ENCODE results near the gene PALD1. TPM values are rescaled to one million over a fixed set of nuclear protein-coding genes. Genes with fewer than 3 reads are reported as not detected.
A peak's percentile ranks its signal among the peaks of the same experiment; 100 is the strongest.

PALD1 gene
- total RNA-seq, 4 donors from 2014 or later, result 10.7 to 28.2 (median 14.0) TPM

DNA sequence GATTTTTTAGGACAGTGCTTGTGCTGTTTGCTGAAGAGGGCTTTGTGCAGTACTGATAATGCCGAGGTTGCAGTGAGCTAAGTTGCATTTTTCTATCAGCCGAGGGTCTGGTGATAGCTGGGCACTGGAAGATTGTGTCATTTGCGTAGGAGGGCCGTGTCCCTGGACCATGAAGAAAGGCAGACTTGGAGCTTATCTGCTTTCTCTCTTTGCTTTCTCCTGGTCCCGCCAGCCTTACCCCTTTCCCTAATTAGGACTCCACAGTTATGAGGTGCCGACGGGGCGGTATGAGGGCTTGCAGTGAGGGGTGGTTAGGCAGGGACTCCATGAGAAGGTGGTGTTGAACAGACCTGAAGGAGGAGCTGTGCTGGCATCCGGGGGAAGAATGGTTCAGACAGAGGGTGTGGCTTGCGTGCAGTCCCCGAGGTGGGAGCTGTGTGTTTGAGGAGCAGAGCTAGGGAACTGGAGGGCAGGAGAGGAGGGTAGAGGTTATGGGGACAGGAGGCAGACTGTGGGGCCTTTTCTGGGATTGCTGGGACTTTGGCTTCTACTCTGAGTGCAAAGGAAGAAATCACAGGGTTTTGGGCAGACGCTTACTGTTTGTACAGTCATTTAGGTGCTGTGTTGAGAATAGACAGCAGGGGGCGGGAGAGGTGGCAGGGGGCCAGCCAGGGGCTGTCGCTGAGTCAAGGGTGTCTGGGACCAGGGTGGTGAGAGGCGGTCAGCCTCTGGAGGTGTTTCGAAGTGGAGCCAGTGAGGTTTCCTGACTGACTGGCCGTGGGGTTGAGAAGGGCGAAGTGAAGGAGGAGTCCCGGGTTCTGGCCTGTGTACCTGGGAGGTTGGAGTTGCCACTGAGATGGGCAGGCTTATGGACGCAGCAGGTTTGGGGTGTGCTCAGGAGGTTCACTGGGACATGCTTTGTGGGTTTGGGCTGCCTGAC lies 80.6 kb downstream of the PALD1 start:
- TF ChIP-seq, protein P1, sequence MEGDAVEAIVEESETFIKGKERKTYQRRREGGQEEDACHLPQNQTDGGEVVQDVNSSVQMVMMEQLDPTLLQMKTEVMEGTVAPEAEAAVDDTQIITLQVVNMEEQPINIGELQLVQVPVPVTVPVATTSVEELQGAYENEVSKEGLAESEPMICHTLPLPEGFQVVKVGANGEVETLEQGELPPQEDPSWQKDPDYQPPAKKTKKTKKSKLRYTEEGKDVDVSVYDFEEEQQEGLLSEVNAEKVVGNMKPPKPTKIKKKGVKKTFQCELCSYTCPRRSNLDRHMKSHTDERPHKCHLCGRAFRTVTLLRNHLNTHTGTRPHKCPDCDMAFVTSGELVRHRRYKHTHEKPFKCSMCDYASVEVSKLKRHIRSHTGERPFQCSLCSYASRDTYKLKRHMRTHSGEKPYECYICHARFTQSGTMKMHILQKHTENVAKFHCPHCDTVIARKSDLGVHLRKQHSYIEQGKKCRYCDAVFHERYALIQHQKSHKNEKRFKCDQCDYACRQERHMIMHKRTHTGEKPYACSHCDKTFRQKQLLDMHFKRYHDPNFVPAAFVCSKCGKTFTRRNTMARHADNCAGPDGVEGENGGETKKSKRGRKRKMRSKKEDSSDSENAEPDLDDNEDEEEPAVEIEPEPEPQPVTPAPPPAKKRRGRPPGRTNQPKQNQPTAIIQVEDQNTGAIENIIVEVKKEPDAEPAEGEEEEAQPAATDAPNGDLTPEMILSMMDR (IDR thresholded peaks at IDR 0.05), result peak in 4 of 6 experiments; percentile 42 to 73 (median 54)
- peak in 1 of 2 donors; percentile 10 for TF ChIP-seq POLR2A (IDR thresholded peaks at IDR 0.05)
- WGBS, 2 donors, result 43 to 44% methylated on average over 20 of the region's 20 CpGs
- Histone ChIP-seq H3K27ac (peak overlapping the region in 1 of 3 donors; percentile 20), H3K27me3 (no peaks in the 10 kb centered on the region), H3K4me1 (peaks cover 4 to 11% of the 10 kb centered on the region in 2 donors), H3K4me3 (replicated peaks in 1 of 3) (no peak overlapping the region), H3K36me3 (no peaks in the 10 kb centered on the region), H3K9me3 (no peaks in the 10 kb centered on the region)
- peak; percentile 76 to 78 for DNase-seq
- intact Hi-C loops (cut with DNase I), result no loop called here

DNA sequence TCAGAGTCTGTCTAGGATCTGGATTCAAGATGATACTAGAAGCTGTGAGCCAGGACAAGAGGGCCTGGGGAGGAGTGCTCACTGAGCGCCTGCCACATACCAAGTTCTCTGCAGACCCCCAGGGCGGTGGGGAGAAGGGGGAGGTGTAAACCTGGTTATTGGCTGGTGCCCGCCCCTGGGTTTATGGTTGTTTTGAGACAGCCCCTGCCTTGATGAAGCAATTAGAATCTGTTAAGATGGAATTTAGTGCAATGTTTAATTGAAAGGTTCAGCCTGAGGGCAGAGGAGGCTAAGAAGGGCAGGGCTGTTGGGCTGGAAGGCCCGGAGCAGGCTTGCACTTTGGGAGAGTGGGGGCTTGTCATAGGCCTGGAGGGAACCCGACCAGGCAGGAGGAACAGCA lies 81.3 kb downstream of the PALD1 start:
- Histone ChIP-seq H3K4me1 (peaks cover 4 to 11% of the 10 kb centered on the region in 2 donors), H3K27ac (no peak overlapping the region), H3K27me3 (no peaks in the 10 kb centered on the region), H3K36me3 (no peaks in the 10 kb centered on the region), H3K9me3 (no peaks in the 10 kb centered on the region), H3K4me3 (replicated peaks in 1 of 3) (no peak overlapping the region)
- intact Hi-C loops (cut with DNase I), result loop anchor here (5.0 kb wide), 2 partner anchors 202 to 322 kb away; no protein-coding TSS in a partner anchor
- 82 to 88% methylated on average over 5 of the region's 5 CpGs for WGBS, 2 donors
- no peak for TF ChIP-seq POLR2A (IDR thresholded peaks at IDR 0.05)
- TF ChIP-seq, protein P1 (IDR thresholded peaks at IDR 0.05), result no peak
- no peak for DNase-seq

DNA sequence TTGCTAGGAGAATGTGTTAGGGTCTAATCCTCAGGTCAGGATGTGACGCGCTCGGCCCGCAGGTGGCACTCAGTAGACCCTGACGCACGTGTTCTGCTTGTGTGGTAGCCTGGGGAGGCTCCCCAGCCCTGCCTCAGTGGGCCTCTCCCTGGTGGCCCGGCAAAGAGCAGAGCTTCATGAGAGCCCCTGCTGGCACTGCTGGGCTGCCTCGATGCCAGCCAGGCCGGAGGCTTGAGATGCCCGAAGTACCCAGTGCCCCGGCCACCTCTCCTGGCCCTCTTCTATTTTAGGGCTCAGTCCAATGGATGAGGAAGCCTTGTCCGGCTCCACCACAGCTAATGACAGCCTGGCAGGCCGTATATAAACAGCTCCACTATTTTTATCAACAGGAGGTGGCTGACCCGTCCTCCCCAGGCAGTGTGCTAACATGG lies 82.0 kb downstream of the PALD1 start:
- Histone ChIP-seq H3K4me1 (peaks cover 4 to 11% of the 10 kb centered on the region in 2 donors), H3K27me3 (no peaks in the 10 kb centered on the region), H3K4me3 (replicated peaks in 1 of 3) (no peak overlapping the region), H3K9me3 (no peaks in the 10 kb centered on the region), H3K36me3 (no peaks in the 10 kb centered on the region), H3K27ac (no peak overlapping the region)
- TF ChIP-seq, protein P1 (IDR thresholded peaks at IDR 0.05), result no peak
- no peak for TF ChIP-seq POLR2A (IDR thresholded peaks at IDR 0.05)
- WGBS, 2 donors, result 90 to 93% methylated on average over 9 of the region's 14 CpGs
- no peak for DNase-seq
- intact Hi-C loops (cut with DNase I), result loop anchor here (5.0 kb wide), 2 partner anchors 202 to 322 kb away; no protein-coding TSS in a partner anchor

DNA sequence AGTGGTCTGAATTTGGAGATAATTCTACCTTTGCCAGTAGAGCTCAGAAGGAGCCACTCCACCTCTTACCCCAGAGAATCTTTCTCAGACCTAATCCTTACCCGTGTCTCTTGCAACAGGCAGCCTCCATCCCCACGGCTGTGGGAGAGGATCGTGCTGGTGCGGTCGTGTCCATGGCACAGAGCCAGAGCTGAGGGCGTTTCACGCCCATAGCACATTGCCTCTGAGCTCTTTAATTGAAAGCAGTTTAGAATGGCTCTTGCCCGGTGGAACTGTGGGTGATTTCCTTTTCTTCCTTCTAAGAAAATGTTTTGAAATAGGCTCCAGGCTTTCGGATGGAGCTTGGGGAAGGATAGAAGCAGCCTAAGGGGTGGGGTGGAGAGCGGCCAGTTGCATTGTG lies 82.5 kb downstream of the PALD1 start:
- no peaks in the 10 kb centered on the region for H3K9me3 ChIP-seq
- peaks cover 4 to 11% of the 10 kb centered on the region in 2 donors for H3K4me1 ChIP-seq
- intact Hi-C loops (cut with DNase I), result loop anchor here (5.0 kb wide), 2 partner anchors 201 to 321 kb away; no protein-coding TSS in a partner anchor
- WGBS, 2 donors, result 69 to 76% methylated on average over 10 of the region's 10 CpGs
- H3K27ac ChIP-seq, result no peak overlapping the region
- H3K4me3 ChIP-seq (replicated peaks in 1 of 3), result no peak overlapping the region
- no peaks in the 10 kb centered on the region for H3K36me3 ChIP-seq
- TF ChIP-seq, protein P1 (IDR thresholded peaks at IDR 0.05), result no peak
- TF ChIP-seq POLR2A (IDR thresholded peaks at IDR 0.05), result no peak
- H3K27me3 ChIP-seq, result no peaks in the 10 kb centered on the region
- DNase-seq, result no peak

DNA sequence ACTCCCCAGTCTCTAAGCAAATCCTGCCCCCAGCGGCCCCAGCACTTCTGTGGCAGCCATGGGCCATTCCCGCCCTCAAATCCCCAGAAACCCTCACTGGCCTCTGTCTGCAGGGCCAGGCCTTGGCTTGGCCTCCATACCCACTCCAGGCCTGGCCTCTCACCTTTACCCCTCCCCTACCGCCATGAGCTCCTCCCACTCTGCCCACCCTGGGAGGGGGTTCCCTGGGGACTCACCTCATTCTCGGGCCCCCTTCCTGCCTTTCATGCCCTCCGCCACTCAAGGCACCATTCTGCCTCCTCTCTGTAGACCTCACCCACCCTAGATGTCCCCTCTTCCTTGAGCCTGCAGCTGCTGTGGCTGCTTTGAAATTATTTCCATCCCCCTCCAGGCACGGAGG lies 83.0 kb downstream of the PALD1 start:
- TF ChIP-seq, protein P1 (IDR thresholded peaks at IDR 0.05), result no peak
- no peak for TF ChIP-seq POLR2A (IDR thresholded peaks at IDR 0.05)
- WGBS, 2 donors, result 86 to 87% methylated on average over 6 of the region's 6 CpGs
- Histone ChIP-seq H3K4me1 (peaks cover 4 to 11% of the 10 kb centered on the region in 2 donors), H3K36me3 (no peaks in the 10 kb centered on the region), H3K4me3 (replicated peaks in 1 of 3) (no peak overlapping the region), H3K27ac (no peak overlapping the region), H3K9me3 (no peaks in the 10 kb centered on the region), H3K27me3 (no peaks in the 10 kb centered on the region)
- intact Hi-C loops (cut with DNase I), result loop anchor here (5.0 kb wide), 2 partner anchors 201 to 321 kb away; no protein-coding TSS in a partner anchor
- no peak for DNase-seq

Data from thyroid gland (tissue), 4 donors.